ENCODE results near the gene RGS3. TPM values are rescaled to one million over a fixed set of nuclear protein-coding genes. Genes with fewer than 3 reads are reported as not detected.
A peak's percentile ranks its signal among the peaks of the same experiment; 100 is the strongest.

The RGS3 gene
- total and polyA plus RNA-seq, 11 donors, result 93.4 to 214 (median 134) TPM

DNA sequence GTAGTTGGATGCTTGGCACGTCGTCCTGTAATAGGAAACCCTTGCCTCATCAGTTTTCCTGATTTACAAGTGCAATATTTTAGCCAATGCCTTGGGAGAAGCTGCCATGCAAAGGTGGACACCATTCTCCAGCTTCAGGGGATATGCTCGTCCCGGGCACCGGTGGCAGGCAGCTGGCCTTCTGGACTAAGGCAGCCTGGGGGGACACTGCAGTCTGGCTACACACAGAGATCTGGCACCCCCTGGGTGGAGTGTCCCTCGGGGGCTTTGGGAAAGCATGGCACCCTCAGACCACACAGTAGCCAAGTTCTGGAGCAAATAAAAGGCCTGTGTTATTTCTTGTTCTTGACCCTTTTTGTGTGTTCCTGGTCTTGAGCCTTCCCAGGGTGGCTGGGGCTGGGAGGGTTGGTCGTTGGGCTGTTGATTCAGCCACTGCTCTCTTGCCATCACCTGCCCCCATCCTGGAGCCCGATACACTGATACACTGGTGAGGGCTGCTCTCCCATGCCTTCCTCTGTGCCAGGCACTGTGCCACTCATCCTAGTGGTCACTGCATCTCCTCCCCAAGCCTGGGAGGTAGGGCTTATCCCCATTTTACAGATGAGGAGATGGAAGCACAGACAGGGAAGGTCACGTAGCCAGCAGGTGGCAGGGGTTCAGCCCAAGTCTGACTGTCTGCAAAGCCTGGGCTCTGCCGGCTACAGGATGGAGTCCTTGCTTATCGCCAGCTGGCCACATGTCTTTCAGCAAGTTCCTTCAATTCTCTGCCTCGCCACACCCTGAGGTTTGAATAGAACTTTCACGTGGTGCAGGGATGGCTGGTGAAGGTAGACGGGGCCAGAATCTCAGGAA lies 134.1 kb downstream of the RGS3 start:
- no peaks in the 10 kb centered on the region for H3K27me3 ChIP-seq
- peaks cover 2 to 41% (median 31%) of the 10 kb centered on the region in 9 donors for H3K36me3 ChIP-seq
- TF ChIP-seq, protein P1, sequence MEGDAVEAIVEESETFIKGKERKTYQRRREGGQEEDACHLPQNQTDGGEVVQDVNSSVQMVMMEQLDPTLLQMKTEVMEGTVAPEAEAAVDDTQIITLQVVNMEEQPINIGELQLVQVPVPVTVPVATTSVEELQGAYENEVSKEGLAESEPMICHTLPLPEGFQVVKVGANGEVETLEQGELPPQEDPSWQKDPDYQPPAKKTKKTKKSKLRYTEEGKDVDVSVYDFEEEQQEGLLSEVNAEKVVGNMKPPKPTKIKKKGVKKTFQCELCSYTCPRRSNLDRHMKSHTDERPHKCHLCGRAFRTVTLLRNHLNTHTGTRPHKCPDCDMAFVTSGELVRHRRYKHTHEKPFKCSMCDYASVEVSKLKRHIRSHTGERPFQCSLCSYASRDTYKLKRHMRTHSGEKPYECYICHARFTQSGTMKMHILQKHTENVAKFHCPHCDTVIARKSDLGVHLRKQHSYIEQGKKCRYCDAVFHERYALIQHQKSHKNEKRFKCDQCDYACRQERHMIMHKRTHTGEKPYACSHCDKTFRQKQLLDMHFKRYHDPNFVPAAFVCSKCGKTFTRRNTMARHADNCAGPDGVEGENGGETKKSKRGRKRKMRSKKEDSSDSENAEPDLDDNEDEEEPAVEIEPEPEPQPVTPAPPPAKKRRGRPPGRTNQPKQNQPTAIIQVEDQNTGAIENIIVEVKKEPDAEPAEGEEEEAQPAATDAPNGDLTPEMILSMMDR (IDR thresholded peaks at IDR 0.05), result peak in 4 of 12 donors; percentile 9 to 20 (median 12)
- TF ChIP-seq POLR2A (IDR thresholded peaks at IDR 0.05), result no peak
- no peaks in the 10 kb centered on the region for H3K9me3 ChIP-seq
- DNase-seq, result peak in 1 of 5 donors; percentile 57
- peak overlapping the region; percentile 6 to 97 (median 92) for H3K27ac ChIP-seq
- WGBS, 4 donors, result 41 to 55% (median 50%) methylated on average over 11 to 14 of the region's 14 CpGs
- H3K4me1 ChIP-seq, result peaks cover 31 to 92% (median 81%) of the 10 kb centered on the region in 12 donors
- no peak for ATAC-seq
- intact Hi-C loops (cut with DNase I), result loop anchor here in 3 of 10 donors (10.0 kb wide), 2 partner anchors 293 to 323 kb away; partner anchors contain the start of genes CDC26 (in 2 of the 3), PRPF4 (in 2 of the 3) and RNF183 (in 1 of the 3)
- H3K4me3 ChIP-seq, result peak overlapping the region in 11 of 12 donors; percentile 6 to 92 (median 76)

DNA sequence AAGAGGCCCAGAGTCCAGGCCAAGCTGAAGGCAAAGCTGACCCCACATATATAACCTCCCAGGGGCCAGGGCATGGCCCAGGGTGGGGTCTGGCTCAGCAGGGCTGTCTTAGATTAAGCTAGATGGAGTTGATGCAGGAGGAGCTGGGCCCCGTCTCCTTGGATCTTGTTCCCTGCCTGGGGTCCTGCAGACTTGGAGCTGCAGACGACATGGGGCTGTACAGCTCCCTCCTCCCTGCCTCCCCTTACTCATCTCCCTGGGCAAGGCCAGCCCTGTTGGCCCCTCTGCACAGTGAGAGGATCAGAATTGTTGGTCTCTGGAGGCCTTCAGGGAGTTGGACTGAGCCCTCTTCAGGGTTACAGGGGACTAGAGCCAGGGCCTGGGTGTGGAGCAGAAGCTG lies 134.9 kb downstream of the RGS3 start:
- H3K27me3 ChIP-seq, result no peaks in the 10 kb centered on the region
- peaks cover 29 to 92% (median 81%) of the 10 kb centered on the region in 12 donors for H3K4me1 ChIP-seq
- peak overlapping the region in 10 of 12 donors; percentile 6 to 97 (median 94) for H3K27ac ChIP-seq
- 30 to 77% (median 62%) methylated on average over 2 of the region's 2 CpGs for WGBS, 4 donors
- DNase-seq (peak in 1 of 5 donors; percentile 42), ATAC-seq (no peak)
- no peak for TF ChIP-seq POLR2A (IDR thresholded peaks at IDR 0.05)
- TF ChIP-seq, protein P1 (IDR thresholded peaks at IDR 0.05), result no peak
- peak overlapping the region in 9 of 12 donors; percentile 70 to 92 (median 77) for H3K4me3 ChIP-seq
- H3K36me3 ChIP-seq, result peaks cover 2 to 41% (median 31%) of the 10 kb centered on the region in 9 donors
- intact Hi-C loops (cut with DNase I), result loop anchor here in 3 of 10 donors (10.0 kb wide), 2 partner anchors 294 to 324 kb away; partner anchors contain the start of genes CDC26 (in 2 of the 3), PRPF4 (in 2 of the 3) and RNF183 (in 1 of the 3)
- no peaks in the 10 kb centered on the region for H3K9me3 ChIP-seq

DNA sequence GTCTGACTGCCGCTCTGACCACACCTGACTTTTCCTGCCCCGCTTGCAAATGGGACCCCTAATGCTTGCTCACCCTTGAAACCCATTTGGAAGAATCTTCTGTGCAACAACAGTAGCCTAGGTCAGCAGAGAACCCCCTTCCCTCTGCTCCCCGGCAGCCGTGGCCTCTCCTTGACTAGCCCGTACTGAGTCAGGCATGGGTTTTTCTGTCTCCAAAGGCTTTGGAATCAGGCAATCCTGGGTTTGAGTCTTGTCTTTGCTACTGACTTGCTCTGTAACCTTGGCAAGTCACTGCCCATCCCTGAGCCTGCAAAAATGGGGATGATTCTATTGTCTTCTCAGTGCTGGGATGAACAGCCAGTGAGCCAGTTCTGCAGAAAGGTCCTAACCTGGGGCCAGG lies 135.4 kb downstream of the RGS3 start:
- peak overlapping the region in 11 of 12 donors; percentile 33 to 97 (median 94) for H3K27ac ChIP-seq
- no peaks in the 10 kb centered on the region for H3K27me3 ChIP-seq
- H3K4me3 ChIP-seq, result peak overlapping the region in 7 of 12 donors; percentile 70 to 92 (median 78)
- peaks cover 27 to 93% (median 79%) of the 10 kb centered on the region in 12 donors for H3K4me1 ChIP-seq
- intact Hi-C loops (cut with DNase I), result loop anchor here in 3 of 10 donors (10.0 kb wide), 2 partner anchors 294 to 324 kb away; partner anchors contain the start of genes CDC26 (in 2 of the 3), PRPF4 (in 2 of the 3) and RNF183 (in 1 of the 3)
- H3K36me3 ChIP-seq, result peaks cover 2 to 41% (median 31%) of the 10 kb centered on the region in 9 donors
- TF ChIP-seq, protein P1 (IDR thresholded peaks at IDR 0.05), result no peak
- no peak for TF ChIP-seq POLR2A (IDR thresholded peaks at IDR 0.05)
- ATAC-seq (no peak), DNase-seq (no peak)
- no peaks in the 10 kb centered on the region for H3K9me3 ChIP-seq
- 72 to 79% (median 72%) methylated on average over 3 to 5 of the region's 5 CpGs for WGBS, 4 donors
